Esophagus muscularis mucosa (tissue), 4 donors: ENCODE data around the gene SEZ6L2. TPM values are rescaled to one million over a fixed set of nuclear protein-coding genes. Genes with fewer than 3 reads are reported as not detected.
"Not testable (repeated sequence)": the region's sequence is repeated elsewhere in the genome, so short reads cannot be mapped to it uniquely, and the experiment has no call there.

Source experiments
- DNase-seq: peaks from one replicate; pipeline ENCODE4 v3.0.0-alpha.2; 2017; ENCODE audit errors: extremely low spot score
- H3K27ac ChIP-seq, 4 donors: fragments of 200-600 bp; sonication (generic); replicated peaks in 1 of 4; 1 replicate in 3 of 4; 2 replicates in 1 of 4; pipeline ENCODE4 v1.5.1; 2016 to 2019; ENCODE audit warnings: mild to moderate bottlenecking in 1 of 4
- H3K27me3 ChIP-seq, 4 donors: fragments of 200-600 bp; sonication (generic); one replicate each; pipeline versions ENCODE4 v1.5.1 to v1.6.0; 2016 to 2019
- H3K36me3 ChIP-seq, 4 donors: fragments of 200-600 bp; sonication (generic); one replicate each; pipeline ENCODE4 v1.5.1; 2016 to 2019
- H3K4me1 ChIP-seq, 4 donors: fragments of 200-600 bp; sonication (generic); one replicate each; pipeline ENCODE4 v1.5.1; 2016 to 2019
- H3K4me3 ChIP-seq, 4 donors: fragments of 200-600 bp; sonication (generic); 1 replicate in 2 of 4; 2 replicates in 2 of 4; pipeline ENCODE4 v1.5.1; 2016 to 2019; ENCODE audit warnings: mild to moderate bottlenecking in 4 of 4, moderate library complexity in 1 of 4
- H3K9me3 ChIP-seq, 4 donors: fragments of 200-600 bp; sonication (generic); 1 replicate in 3 of 4; 2 replicates in 1 of 4; pipeline ENCODE4 v1.5.1; 2016 to 2019
- EP300 ChIP-seq: sonication (generic); formaldehyde crosslinking; IDR thresholded peaks from one replicate; pipeline ENCODE4 v1.6.1; 2017; ENCODE audit warnings: antibody characterized with exemption
- POLR2A ChIP-seq: fragments of 450-650 bp; IDR thresholded peaks from one replicate; pipeline ENCODE4 v1.6.1; 2017; ENCODE audit warnings: antibody characterized with exemption, moderate library complexity, mild to moderate bottlenecking, low read depth
- POLR2AphosphoS5 ChIP-seq, 2 donors: sonication (generic); formaldehyde crosslinking; IDR thresholded peaks; one replicate each; pipeline ENCODE4 v1.6.1; 2017; ENCODE audit warnings: antibody characterized with exemption in 2 of 2
- WGBS: methylation state at CpG from one replicate; pipeline ENCODE4 v1.1.5; 2018; 5-methylcytosine and 5-hydroxymethylcytosine counted together
- intact Hi-C: fragments of 100-400 bp; cut with DNase I; formaldehyde crosslinking; loops from one replicate; pipeline ENCODE4 v1.15.1; 2023
- total RNA-seq, 4 donors: library from RNA; depleted of rRNA; stranded (reverse); fragments of >200 nt; gene quantifications; one replicate each; pipeline versions ENCODE4 v1.1.0 to v1.2.1, GENCODE V29; 2016
- TF ChIP-seq, protein P1 (sequence below), 3 experiments: fragments of 200-600 bp in 2 of 3; fragments of 450-650 bp in 1 of 3; sonication (generic) in 2 of 3; IDR thresholded peaks; one replicate each; pipeline ENCODE4 v1.5.1; 2017 to 2019; ENCODE audit warnings: antibody characterized with exemption in 3 of 3, mild to moderate bottlenecking in 2 of 3, moderate library complexity in 1 of 3

Gene SEZ6L2
- total RNA-seq, 4 donors from 2014 or later = 0.84 to 7.9 (median 1.0) TPM

- 88% methylated on average over 7 of the region's 7 CpGs for WGBS
- intact Hi-C loops = no loop called here
- H3K27me3 ChIP-seq = no peaks in the 10 kb centered on the region
- no peak for DNase-seq
- H3K4me3 ChIP-seq = no peak overlapping the region
- no peak for TF ChIP-seq POLR2AphosphoS5 (IDR thresholded peaks at IDR 0.05)
- peaks cover 75 to 98% (median 91%) of the 10 kb centered on the region in 4 donors for H3K36me3 ChIP-seq
- H3K9me3 ChIP-seq = no peaks in the 10 kb centered on the region
- H3K27ac ChIP-seq = no peak overlapping the region
- H3K4me1 ChIP-seq = peaks cover 0 to 5% (median 0%) of the 10 kb centered on the region in 4 donors
These were observed 63.4 kb downstream of the SEZ6L2 start for GRCh38 chr16:29835926-29836325.

DNA sequence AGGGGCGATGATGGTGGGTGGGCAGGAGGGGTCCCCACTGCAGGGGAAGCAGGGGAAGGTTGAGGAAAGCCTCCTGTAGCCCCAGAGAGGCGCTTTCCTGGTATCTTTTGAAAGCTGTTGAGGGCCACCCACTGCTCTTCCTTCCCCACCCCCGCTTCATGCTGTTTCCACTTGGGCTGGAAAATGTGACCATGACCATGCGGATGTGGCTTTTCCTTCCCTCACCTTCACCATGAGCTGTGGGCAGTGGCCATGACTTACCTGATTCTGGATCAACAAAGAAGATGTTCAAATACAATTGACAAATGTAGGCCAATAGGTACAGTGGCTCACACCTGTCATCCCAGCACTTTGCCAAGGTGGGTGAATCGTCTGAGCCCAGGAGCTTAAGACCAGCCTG, 65.3 kb downstream of the SEZ6L2 start:
- DNase-seq = no peak
- intact Hi-C loops = no loop called here
- no peak overlapping the region for H3K27ac ChIP-seq
- H3K27me3 ChIP-seq = no peaks in the 10 kb centered on the region
- WGBS = 91% methylated on average over 5 of the region's 5 CpGs
- TF ChIP-seq, protein P1, sequence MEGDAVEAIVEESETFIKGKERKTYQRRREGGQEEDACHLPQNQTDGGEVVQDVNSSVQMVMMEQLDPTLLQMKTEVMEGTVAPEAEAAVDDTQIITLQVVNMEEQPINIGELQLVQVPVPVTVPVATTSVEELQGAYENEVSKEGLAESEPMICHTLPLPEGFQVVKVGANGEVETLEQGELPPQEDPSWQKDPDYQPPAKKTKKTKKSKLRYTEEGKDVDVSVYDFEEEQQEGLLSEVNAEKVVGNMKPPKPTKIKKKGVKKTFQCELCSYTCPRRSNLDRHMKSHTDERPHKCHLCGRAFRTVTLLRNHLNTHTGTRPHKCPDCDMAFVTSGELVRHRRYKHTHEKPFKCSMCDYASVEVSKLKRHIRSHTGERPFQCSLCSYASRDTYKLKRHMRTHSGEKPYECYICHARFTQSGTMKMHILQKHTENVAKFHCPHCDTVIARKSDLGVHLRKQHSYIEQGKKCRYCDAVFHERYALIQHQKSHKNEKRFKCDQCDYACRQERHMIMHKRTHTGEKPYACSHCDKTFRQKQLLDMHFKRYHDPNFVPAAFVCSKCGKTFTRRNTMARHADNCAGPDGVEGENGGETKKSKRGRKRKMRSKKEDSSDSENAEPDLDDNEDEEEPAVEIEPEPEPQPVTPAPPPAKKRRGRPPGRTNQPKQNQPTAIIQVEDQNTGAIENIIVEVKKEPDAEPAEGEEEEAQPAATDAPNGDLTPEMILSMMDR (IDR thresholded peaks at IDR 0.05) = no peak
- no peak for TF ChIP-seq POLR2A
- TF ChIP-seq EP300 = no peak
- no peak for TF ChIP-seq POLR2AphosphoS5 (IDR thresholded peaks at IDR 0.05)
- H3K36me3 ChIP-seq = peaks cover 71 to 95% (median 88%) of the 10 kb centered on the region in 4 donors
- H3K9me3 ChIP-seq = no peaks in the 10 kb centered on the region
- peaks cover 0 to 13% (median 7%) of the 10 kb centered on the region in 4 donors for H3K4me1 ChIP-seq
- no peak overlapping the region for H3K4me3 ChIP-seq

DNA sequence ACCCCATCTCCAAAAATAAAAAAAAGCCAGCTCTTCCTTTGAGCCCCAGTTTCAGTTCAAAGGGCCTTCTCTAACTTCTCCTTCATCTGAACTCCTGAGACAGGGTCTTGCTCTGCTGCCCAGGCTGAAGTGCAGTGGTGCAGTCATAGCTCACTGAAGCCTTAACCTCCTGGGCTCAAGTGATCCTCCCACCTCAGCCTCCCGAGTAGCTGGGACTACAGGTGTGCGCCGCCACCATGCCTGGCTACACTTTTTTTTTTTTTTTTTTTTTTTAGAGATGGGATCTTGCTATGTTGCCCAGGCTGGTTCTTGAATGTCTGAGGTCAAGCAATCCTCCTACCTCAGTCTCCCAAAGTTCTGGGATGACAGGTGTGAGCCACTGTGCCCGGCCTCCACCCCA, 66.1 kb downstream of the SEZ6L2 start:
- intact Hi-C loops, DNase-seq, H3K27ac ChIP-seq, H3K27me3 ChIP-seq, H3K9me3 ChIP-seq, H3K4me3 ChIP-seq: not testable (repeated sequence)
- WGBS = 95% methylated on average over 4 of the region's 4 CpGs
- Histone ChIP-seq H3K36me3 (peaks cover 71 to 86% (median 80%) of the 10 kb centered on the region in 4 donors), H3K4me1 (peaks cover 0 to 21% (median 15%) of the 10 kb centered on the region in 4 donors)

DNA sequence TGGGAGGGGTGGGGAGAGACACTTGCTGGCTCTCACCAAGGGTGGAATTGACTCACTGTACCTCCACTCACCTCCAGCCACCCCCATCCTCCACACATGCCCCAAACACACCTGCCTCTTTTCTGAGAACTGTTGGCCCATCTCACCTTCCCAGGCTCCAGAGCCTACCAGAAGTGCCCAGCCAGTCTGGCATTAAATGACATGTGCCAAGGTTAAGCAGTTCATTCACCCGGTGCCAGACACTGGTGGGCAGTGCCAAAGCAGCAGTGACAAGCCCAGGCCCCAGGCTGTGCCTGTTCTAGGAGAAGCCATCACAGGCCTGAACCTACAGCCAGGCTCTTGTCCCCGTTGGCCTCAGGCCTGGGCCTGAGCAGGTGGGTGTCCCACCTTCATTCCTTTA, 67.9 kb downstream of the SEZ6L2 start:
- H3K36me3 ChIP-seq = peaks cover 58 to 69% (median 63%) of the 10 kb centered on the region in 4 donors
- peaks cover 2 to 39% (median 30%) of the 10 kb centered on the region in 4 donors for H3K4me1 ChIP-seq
- no peak for TF ChIP-seq EP300
- no peak for TF ChIP-seq POLR2AphosphoS5 (IDR thresholded peaks at IDR 0.05)
- TF ChIP-seq POLR2A = no peak
- TF ChIP-seq, protein P1 (IDR thresholded peaks at IDR 0.05) = no peak
- 90% methylated on average over 2 of the region's 2 CpGs for WGBS
- H3K27me3 ChIP-seq = no peaks in the 10 kb centered on the region
- intact Hi-C loops = no loop called here
- DNase-seq = no peak
- no peaks in the 10 kb centered on the region for H3K9me3 ChIP-seq
- no peak overlapping the region for H3K4me3 ChIP-seq
- H3K27ac ChIP-seq = no peak overlapping the region

DNA sequence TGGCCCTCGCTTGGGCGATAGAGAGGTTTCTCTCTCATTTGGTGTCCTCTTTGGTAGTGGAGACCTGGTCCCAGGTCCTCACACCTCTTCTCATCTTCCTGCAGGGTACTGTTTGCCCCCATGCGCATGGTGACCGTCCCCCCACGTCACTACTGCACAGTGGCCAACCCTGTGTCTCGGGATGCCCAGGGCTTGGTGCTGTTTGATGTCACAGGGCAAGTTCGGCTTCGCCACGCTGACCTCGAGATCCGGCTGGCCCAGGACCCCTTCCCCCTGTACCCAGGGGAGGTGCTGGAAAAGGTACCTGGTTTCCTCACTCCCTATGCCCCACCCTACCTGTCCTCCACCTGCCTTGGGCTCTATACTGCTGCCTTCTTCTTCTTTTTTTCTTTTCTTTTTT, 68.6 kb downstream of the SEZ6L2 start:
- H3K9me3 ChIP-seq = no peaks in the 10 kb centered on the region
- 96% methylated on average over 11 of the region's 11 CpGs for WGBS
- no peak overlapping the region for H3K4me3 ChIP-seq
- no peak for DNase-seq
- TF ChIP-seq POLR2A (no peak), POLR2AphosphoS5 (IDR thresholded peaks at IDR 0.05) (no peak), EP300 (no peak)
- TF ChIP-seq, protein P1 (IDR thresholded peaks at IDR 0.05) = no peak
- H3K36me3 ChIP-seq = peaks cover 52 to 62% (median 56%) of the 10 kb centered on the region in 4 donors
- H3K27me3 ChIP-seq = no peaks in the 10 kb centered on the region
- H3K27ac ChIP-seq = no peak overlapping the region
- intact Hi-C loops = no loop called here
- H3K4me1 ChIP-seq = peaks cover 9 to 46% (median 37%) of the 10 kb centered on the region in 4 donors

DNA sequence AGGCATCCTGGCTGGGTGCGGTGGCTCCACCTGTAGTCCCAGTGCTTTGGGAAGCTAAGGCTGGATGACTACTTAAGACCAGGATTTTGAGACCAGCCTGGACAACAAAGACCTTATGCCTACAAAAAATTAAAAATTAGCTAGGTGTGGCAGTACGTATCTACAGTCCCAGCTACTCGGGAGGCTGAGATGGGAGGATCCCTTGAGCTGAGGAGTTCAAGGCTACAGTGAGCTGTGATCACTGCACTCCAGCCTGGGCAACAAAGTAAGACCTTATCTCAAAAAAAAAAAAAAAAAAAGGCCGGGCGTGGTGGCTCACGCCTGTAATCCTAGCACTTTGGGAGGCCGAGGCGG, 73.0 kb downstream of the SEZ6L2 start:
- Histone ChIP-seq H3K4me3 (no peak overlapping the region), H3K27ac (peak overlapping the region; percentile 55 to 76 (median 72)), H3K36me3 (peaks cover 12 to 17% (median 14%) of the 10 kb centered on the region in 4 donors), H3K4me1 (peaks cover 49 to 90% (median 81%) of the 10 kb centered on the region in 4 donors), H3K27me3 (no peaks in the 10 kb centered on the region), H3K9me3 (no peaks in the 10 kb centered on the region)
- no peak for DNase-seq
- no peak for TF ChIP-seq POLR2AphosphoS5 (IDR thresholded peaks at IDR 0.05)
- no peak for TF ChIP-seq POLR2A
- TF ChIP-seq EP300 = no peak
- TF ChIP-seq, protein P1 (IDR thresholded peaks at IDR 0.05) = no peak
- intact Hi-C loops = no loop called here
- 85% methylated on average over 8 of the region's 8 CpGs for WGBS
